ENCODE results near the gene FNIP2. TPM values are rescaled to one million over a fixed set of nuclear protein-coding genes. Genes with fewer than 3 reads are reported as not detected.
"Not testable (repeated sequence)": the region's sequence is repeated elsewhere in the genome, so short reads cannot be mapped to it uniquely, and the experiment has no call there.

Gene FNIP2
- total RNA-seq, 2 donors from 2014 or later = 31.1 to 39.8 TPM

- H3K27me3 ChIP-seq (replicated peaks; ENCODE audit: insufficient read depth) = no peaks in the 10 kb centered on the region
- H3K4me3 ChIP-seq = no peak overlapping the region
- TF ChIP-seq POLR2A (IDR thresholded peaks at IDR 0.05) (no peak), CTCF (IDR thresholded peaks at IDR 0.05) (no peak), POLR2AphosphoS5 (IDR thresholded peaks at IDR 0.05) (no peak)
- 90% methylated on average over 2 of the region's 2 CpGs for WGBS
- no peaks in the 10 kb centered on the region for H3K9me3 ChIP-seq
- no peak for DNase-seq (ENCODE audit: low spot score)
- H3K4me1 ChIP-seq (replicated peaks) = no peaks in the 10 kb centered on the region
- intact Hi-C loops (cut with DNase I) = no loop called here
- no peaks in the 10 kb centered on the region for H3K36me3 ChIP-seq
- H3K27ac ChIP-seq = no peak overlapping the region
Observed at GRCh38 chr4:158739600-158739999, 29.2 kb upstream of the FNIP2 start.

- 76% methylated on average over 3 of the region's 3 CpGs for WGBS
- Histone ChIP-seq H3K4me1 (replicated peaks) (no peaks in the 10 kb centered on the region), H3K36me3 (no peaks in the 10 kb centered on the region), H3K9me3 (no peaks in the 10 kb centered on the region), H3K4me3 (no peak overlapping the region), H3K27ac (no peak overlapping the region), H3K27me3 (replicated peaks; ENCODE audit: insufficient read depth) (no peaks in the 10 kb centered on the region)
- TF ChIP-seq POLR2AphosphoS5 (IDR thresholded peaks at IDR 0.05) = no peak
- no peak for TF ChIP-seq CTCF (IDR thresholded peaks at IDR 0.05)
- TF ChIP-seq POLR2A (IDR thresholded peaks at IDR 0.05) = no peak
- DNase-seq (ENCODE audit: low spot score) = no peak
- intact Hi-C loops (cut with DNase I) = no loop called here
Observed at GRCh38 chr4:158741326-158742021, 27.4 kb upstream of the FNIP2 start.

- DNase-seq (ENCODE audit: low spot score); H3K27ac ChIP-seq; H3K4me1 ChIP-seq (replicated peaks); H3K27me3 ChIP-seq (replicated peaks; ENCODE audit: insufficient read depth); intact Hi-C loops (cut with DNase I); H3K4me3 ChIP-seq; H3K9me3 ChIP-seq; H3K36me3 ChIP-seq: not testable (repeated sequence)
- WGBS = 95% methylated on average over 5 of the region's 31 CpGs
Observed at GRCh38 chr4:158746537-158746936, 22.3 kb upstream of the FNIP2 start.

GRCh38 chr4:158750379-158750778, 18.4 kb upstream of the FNIP2 start:
- Histone ChIP-seq H3K27ac (no peak overlapping the region), H3K4me1 (replicated peaks) (no peaks in the 10 kb centered on the region), H3K9me3 (no peaks in the 10 kb centered on the region), H3K27me3 (replicated peaks; ENCODE audit: insufficient read depth) (no peaks in the 10 kb centered on the region), H3K4me3 (no peak overlapping the region), H3K36me3 (no peaks in the 10 kb centered on the region)
- TF ChIP-seq POLR2A (IDR thresholded peaks at IDR 0.05) (no peak), POLR2AphosphoS5 (IDR thresholded peaks at IDR 0.05) (no peak), CTCF (IDR thresholded peaks at IDR 0.05) (no peak)
- 70% methylated on average over 3 of the region's 3 CpGs for WGBS
- DNase-seq (ENCODE audit: low spot score) = no peak
- intact Hi-C loops (cut with DNase I) = no loop called here

GRCh38 chr4:158754385-158755180, 14.2 kb upstream of the FNIP2 start:
- no peak for DNase-seq (ENCODE audit: low spot score)
- 98% methylated on average over 5 of the region's 5 CpGs for WGBS
- Histone ChIP-seq H3K4me3 (no peak overlapping the region), H3K9me3 (no peaks in the 10 kb centered on the region), H3K27me3 (replicated peaks; ENCODE audit: insufficient read depth) (no peaks in the 10 kb centered on the region), H3K4me1 (replicated peaks) (no peaks in the 10 kb centered on the region), H3K36me3 (no peaks in the 10 kb centered on the region), H3K27ac (no peak overlapping the region)
- TF ChIP-seq POLR2AphosphoS5 (IDR thresholded peaks at IDR 0.05) (no peak), POLR2A (IDR thresholded peaks at IDR 0.05) (no peak), CTCF (IDR thresholded peaks at IDR 0.05) (no peak)
- intact Hi-C loops (cut with DNase I) = no loop called here

GRCh38 chr4:158755819-158756218, 13.0 kb upstream of the FNIP2 start:
- WGBS = 96% methylated on average over 7 of the region's 7 CpGs
- H3K27ac ChIP-seq; DNase-seq (ENCODE audit: low spot score); intact Hi-C loops (cut with DNase I); H3K4me1 ChIP-seq (replicated peaks); H3K27me3 ChIP-seq (replicated peaks; ENCODE audit: insufficient read depth); H3K4me3 ChIP-seq; H3K36me3 ChIP-seq; H3K9me3 ChIP-seq: not testable (repeated sequence)

Data from prostate gland (tissue), 2 donors.